ENCODE measurements around the gene HERC4.
"Not testable (repeated sequence)": the region's sequence is repeated elsewhere in the genome, so short reads cannot be mapped to it uniquely, and the experiment has no call there.

HERC4 gene

DNA sequence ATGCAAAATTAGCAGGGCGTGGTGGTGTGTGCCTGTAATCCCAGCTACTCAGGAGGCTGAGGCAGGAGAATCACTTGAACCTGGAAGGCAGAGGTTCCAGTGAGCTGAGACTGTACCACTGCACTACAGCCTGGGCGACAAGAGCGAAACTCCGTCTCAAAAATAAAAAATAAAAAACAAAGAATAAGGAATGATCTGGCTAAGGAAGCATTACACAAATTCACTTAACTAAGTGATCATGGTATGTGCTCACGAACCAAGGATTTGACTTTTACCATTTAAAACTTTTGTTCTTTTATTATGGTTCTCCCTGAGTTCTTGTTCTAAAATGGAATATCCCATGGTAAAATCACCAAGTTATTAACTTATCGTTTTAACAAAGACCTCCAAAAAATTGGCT lies 119.5 kb downstream of the HERC4 start:
- no peak for DNase-seq

DNA sequence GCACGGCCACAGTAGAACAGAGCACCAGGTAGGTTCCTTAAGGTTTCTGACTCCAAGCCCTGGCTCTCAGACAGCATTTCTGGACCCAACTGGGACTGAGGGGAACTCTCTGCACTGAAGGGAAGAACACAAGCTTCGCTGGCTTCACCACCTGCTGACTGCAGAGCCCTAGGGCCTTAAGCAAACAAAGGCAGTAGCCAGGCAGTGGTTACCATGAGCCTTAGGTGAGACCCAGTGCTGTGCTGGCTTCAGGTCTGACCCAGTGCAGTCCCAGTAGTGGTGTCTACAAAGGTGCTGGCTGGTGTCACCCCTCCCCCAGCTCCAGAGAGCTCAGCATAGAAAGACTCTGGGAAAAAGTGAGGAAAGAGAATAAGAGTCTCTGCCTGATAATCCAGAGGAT lies 131.2 kb downstream of the HERC4 start:
- DNase-seq, result peak; percentile 6

DNA sequence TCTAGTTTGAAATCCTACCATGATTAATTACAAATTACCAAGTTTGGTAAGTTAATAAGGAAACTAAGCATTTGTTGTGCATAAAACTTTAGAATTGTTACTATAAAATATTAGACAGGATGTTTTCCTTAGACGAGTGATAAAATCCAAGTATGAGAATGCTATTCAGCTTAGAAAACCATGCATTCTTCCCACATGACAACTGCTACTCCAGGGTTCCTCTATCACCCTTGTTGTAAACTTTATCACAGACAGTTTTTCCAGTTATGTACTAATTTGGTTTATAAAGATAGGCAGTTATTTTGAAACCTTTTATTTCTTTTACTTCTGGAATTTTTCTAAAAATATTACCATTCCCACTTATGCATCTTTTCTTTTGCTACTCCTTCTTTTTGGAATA lies 138.7 kb downstream of the HERC4 start:
- DNase-seq, result no peak

DNA sequence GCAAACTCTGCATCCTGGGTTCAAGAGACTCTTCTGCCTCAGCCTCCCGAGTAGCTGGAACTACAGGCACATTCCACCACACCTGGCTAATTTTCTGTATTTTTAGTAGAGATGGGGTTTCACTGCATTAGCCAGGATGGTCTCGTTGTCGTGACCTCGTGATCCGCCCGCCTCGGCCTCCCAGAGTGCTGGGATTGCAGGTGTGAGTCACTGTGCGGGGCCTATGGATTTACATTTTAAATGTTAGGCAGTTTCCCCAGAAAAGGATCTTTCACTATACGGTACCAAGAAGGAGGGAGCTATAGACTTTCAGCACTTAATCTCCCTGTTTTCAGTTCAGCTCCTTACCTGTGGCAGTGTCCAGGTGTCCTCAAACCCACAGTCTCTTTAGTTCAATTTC lies 139.9 kb downstream of the HERC4 start:
- DNase-seq, result no peak

DNA sequence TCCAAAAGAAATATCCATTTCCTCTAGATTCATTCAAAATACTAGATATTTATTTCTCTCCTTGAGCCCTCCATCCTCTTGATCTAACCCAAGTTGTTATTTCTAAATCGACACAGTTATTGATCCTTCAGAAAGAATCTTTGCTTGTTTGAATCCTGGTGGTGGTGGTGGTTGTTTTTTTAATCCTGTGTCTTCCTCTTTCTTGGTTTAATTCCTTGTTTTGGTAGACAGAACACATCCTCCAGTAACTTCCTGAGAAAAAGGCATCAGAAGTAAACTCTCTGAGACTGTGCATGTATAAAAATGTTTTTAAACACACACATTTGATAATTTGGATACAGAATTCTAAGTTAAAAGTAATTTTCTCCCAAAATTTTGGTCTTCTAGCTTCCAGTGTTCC lies 140.7 kb downstream of the HERC4 start:
- no peak for DNase-seq

DNA sequence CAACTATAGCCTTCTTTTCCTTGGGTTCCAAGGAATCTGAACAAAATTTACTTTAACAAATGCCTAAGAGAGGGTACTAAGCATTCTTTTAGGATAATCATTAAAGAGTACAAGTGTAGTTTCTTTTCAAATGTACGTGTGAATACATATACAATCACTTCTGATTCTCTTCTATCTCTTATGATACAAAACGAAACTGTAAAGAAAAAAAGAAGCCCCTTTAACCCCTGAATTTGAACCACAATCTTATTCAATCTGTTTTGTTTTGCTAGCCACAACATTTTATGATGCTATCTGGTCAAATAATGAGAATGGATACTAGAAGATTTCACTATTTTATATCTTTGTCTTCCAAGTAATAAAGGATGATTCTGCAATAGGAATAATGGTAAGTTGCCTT lies 141.9 kb downstream of the HERC4 start:
- DNase-seq, result no peak

DNA sequence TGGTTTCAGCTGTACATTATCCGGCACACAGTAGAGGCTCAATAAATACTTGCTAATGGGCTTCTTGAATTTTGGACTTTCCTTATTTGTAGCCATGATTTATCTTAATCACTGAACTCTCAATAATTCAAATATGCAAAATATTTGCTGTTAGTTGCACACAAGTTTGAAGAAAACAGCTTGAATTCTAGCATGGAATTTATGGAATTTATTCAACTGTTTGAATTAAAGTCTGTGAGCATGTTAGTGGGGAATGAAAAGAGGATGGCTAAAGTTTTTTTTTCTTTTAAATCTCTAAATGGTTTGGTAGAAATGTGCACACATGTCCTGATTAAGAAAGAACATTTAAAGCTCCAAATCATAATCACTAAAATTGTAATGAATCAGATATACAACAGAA lies 148.1 kb downstream of the HERC4 start:
- DNase-seq, result no peak

DNA sequence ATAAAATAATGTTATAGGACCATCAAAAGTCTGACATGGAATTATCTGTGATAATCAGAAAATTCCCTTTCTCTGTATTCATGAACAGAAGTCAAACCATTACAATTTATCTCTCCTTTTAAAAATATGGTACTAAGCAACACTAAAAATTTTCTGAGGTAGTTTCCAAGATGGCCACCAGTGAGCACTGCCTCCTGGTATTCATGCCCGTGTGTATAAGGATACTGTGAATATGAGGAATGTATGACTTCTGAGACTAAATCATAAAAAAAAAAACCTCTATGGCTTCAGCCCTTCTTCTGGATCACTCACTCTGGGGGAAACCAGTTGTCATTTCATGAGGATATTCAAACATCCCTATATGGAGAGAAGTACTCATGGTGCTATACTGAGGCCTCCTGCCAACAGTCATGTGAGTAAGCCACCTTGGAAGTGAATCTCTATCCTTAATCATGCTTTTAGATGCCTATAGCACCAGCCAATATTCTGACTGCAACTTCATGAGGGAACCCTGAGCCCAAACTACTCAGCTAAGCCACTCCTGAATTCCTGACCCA lies 149.6 kb downstream of the HERC4 start:
- no peak for DNase-seq

DNA sequence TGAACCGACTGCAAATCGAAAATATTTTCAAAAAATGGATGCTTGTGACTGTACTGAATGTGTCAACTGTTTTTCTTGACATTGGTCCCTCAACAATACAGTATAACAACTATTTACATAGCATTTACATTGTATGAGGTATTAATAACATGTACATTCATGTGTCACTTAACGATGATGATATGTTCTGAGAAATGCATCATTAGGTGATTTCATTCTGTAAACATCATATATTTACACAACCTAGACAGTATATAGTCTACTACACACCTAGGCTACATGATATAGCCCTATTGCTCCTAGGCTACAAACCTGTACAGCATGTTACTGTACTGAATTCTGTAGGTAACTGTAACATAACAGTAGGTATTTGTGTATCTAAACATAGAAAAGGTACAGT lies 150.9 kb downstream of the HERC4 start:
- DNase-seq, result peak; percentile 27

DNA sequence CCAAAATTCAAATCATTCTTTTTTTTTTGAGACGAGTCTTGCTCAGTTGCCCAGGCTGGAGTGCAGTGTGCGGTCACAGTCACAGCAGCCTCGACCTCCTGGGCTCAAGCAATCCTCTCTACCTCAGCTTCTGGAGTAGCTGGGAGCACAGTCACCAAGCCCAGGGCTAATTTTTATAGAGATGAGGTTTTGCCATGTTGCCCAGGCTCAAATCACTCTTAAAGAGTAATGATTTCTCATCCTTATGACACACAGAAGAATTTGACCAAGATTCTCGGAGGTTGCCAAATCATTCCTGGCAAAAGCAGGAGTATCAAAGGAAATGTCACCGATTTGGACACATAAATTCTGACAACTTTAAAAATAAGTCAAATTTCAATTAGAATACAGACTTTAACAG lies 151.5 kb downstream of the HERC4 start:
- no peak for DNase-seq

DNA sequence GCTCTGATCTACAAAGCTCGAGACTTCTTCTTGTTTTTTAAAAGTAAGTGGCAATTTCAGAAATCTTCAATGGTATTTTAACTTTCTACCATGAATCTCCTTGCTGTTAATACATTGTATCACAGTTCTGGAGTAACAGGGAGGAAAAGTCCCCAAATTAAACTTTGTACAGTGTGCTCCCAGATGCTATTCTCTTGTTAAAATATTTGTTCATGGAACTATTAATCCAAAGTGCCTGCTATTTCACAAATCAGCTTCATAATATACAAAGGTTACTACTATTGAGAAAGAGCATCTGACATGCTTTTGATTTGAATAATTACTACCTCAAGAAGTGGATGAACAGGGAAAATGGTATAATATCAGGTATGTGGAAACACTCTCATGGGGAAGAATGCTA lies 154.0 kb downstream of the HERC4 start:
- DNase-seq, result no peak

DNA sequence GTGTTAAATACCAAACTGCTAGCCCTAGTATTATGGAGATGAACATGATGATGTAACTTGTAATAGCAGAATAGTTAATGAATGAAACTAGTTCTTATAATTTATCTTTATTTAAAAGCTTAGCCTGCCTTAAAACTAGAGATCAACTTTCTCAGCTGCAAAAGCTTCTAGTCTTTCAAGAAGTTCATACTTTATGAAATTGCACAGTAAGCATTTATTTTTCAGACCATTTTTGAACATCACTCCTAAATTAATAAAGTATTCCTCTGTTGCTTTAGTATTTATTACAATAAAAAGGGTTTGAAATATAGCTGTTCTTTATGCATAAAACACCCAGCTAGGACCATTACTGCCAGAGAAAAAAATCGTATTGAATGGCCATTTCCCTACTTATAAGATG lies 157.4 kb downstream of the HERC4 start:
- DNase-seq, result no peak

DNA sequence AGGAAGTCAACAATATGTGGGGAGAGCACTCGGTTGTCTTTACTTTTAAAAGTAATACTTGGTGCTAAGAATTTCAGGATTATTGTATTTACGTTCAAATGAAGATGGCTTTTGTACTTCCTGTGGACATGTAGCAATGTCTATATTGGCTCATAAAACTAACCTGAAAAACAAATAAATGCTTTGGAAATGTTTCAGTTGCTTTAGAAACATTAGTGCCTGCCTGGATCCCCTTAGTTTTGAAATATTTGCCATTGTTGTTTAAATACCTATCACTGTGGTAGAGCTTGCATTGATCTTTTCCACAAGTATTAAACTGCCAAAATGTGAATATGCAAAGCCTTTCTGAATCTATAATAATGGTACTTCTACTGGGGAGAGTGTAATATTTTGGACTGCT lies 157.9 kb downstream of the HERC4 start:
- no peak for DNase-seq

DNA sequence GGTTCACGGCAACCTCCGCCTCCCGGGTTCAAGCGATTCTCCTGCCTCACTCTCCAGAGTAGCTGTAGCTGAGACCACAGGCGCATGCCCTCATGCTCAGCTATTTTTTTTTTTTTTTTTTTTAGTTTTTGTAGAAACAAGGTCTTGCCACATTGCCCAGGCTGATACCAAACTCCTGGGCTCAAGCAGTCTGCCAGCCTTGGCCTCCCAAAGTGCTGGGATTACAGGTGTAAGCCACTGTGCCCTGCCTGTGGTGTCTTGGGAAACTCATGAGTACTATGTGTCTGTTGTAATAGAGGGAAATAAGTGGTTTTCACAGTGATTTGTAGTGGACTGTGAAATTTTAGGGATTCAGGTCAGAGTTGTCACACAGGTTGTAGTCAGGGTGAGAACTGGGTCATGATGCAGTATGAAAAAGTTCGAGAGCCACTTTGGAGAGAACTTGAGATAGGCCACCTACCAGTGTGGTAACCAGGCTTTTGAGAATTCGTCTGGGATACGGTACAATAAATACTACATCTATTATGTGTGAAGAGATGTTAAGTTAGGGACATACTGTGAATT lies 160.2 kb downstream of the HERC4 start:
- no peak for DNase-seq

DNA sequence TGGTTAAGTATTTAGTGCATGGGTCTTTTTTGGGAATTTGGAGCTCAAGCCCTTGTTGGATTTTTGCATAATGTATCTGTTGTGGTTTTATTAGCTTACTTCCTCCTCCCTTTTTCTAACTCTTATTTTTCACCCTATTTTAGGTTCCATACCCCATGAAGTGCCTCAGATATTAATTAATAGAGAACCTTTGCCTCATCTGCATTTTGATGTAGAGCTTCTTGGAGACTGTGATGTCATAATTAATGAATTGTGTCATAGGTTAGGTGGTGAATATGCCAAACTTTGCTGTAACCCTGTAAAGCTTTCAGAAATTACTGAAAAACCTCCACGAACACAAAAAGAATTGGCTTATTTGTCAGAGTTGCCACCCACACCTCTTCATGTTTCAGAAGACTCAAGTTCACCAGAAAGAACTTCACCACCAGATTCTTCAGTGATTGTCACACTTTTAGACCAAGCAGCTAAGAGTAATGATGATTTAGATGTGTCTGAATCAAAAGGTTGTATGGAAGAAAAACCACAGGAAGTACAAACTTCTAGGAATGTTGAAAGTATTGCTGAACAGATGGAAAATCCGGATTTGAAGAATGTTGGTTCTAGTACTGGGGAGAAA lies 162.6 kb downstream of the HERC4 start:
- no peak for DNase-seq

DNA sequence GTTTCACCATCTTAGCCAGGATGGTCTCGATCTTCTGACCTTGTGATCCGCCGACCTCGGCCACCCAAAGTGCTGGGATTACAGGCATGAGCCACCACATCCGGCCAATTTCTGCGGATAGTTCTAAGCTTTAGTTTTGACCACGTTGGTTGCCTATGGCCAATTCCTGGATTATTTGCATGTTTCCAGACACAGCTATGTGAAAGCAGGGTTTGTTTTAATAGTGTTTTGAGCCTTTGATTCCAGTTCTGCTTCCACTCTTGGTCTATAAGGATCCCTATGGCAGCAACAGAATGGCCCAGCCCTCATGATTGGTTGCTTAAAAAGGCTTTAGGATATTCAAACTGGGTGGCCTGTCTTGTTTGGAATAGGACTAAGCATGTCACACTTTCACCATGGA lies 171.5 kb downstream of the HERC4 start:
- no peak for DNase-seq

DNA sequence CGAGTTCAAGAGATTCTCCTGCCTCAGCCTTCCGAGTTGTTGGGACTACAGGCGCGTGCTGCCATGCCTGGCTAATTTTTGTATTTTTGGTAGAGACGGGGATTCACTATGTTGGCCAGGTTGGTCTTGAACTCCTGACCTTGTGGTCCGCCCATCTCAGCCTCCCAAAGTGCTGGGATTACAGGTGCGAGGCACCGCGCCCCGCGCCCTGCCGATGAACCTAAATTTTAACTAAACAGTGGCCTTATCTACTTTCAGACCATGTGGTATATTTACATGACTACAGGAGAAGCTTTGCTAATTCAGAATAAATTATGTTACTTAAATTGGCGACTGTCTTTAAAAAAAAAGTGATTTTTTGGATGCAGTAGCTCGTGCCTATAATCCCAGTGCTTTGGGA lies 181.4 kb downstream of the HERC4 start:
- no peak for DNase-seq

DNA sequence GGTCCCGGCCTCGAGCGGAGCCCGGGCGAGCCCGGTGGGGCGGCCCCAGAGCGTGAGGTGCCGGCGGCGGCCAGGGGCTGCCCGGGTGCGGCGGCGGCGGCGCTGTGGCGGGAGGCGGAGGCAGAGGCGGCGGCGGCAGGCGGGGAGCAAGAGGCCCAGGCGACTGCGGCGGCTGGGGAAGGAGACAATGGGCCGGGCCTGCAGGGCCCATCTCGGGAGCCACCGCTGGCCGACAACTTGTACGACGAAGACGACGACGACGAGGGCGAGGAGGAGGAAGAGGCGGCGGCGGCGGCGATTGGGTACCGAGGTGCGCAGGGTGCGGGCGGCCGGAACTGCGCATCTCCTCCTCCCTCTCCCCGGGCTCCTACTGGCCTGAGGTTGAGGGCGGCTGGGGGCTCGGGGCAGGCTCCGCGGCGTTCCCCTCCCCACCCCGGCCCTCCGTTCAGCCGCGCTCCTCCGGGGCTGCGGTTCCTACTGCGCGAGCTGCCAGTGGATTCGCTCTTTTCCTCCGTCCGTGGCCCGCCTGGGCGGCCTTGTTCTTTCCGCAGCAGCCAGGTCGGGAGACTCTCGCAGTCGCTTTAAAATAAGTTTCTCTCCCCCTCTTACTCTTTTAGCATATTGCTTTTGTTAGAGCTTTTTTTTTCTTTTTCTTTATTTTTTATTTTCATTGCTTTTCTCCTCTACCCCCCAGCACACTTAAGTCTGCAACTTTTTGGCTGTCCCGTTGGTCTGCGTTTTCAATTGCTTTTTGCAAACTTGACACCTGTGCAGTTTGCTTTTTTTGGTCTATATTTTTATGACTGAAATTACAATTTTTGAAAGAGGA lies 190.0 kb downstream of the HERC4 start:
- peak; percentile 79 for DNase-seq

DNA sequence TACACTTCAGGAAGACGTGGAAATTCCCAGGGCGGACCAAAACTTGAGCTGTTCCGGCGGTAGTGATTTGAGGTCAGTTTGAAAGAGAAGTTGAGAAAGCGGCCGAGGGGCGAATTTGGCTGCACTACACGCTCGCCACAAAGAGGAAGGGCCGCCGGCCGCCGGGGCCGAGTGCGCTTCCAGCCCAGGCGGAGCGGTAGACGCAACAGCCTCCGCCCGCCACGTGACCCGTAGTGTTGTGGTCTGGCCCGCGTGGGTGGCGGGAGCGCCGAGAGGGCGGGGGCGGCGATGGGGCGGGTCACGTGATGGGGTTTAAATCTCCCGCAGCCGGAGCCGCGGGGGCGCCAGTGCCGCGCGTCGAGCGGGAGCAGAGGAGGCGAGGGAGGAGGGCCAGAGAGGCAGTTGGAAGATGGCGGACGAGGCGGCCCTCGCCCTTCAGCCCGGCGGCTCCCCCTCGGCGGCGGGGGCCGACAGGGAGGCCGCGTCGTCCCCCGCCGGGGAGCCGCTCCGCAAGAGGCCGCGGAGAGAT lies 190.7 kb downstream of the HERC4 start, which contains the start of gene SIRT1:
Gene SIRT1 (plus strand): TSS at position 344 of the 529 bp plus-strand sequence. CDS start 66 bp downstream, at position 410.
- peak; percentile 94 for DNase-seq

DNA sequence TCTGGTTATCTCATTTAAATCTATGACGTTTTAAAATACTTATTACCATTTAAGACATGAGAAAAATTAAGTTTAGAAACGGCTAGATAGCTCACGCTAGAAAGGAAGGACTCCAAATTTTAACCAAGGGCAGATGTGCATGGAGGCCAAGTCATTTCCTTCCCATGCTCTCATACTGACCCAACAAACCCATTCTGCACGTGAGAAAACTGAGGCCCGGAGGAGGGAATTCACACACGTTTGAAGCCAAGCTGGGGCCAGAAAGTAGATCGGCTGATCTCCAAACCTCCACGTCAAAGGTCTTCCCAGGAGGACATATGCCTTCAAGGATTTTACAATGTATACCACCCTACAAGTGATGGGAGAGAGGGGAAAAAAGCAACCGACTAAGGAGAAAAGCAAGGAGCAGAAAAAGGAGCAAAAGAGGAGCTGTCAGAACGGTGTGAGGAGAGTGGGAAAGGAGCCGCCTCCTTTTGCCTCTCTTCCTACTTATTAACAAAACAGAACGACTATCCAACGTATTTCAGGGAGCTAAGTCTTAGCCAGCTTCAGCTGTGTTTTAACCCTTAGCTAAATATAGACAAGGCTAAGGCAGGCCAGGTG lies 191.3 kb downstream of the HERC4 start:
- no peak for DNase-seq

DNA sequence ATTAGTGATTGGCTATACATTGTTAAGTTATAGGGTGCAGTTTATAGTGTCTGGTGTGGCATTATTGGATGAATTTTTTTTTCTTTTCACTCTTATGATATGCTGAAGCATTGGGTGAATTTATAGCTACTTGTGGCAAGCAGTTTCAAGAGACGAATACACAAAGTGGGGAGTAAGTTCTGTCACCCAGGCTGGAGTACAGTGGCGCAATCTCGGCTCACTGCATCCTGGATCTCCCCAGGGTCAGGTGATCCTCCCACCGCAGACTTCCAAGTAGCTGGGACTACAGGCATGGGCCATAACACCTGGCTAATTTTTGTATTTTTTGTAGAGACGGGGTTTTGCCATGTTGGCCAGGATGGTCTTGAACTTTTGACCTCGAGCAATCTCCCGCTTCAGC lies 196.9 kb downstream of the HERC4 start:
- no peak for DNase-seq

DNA sequence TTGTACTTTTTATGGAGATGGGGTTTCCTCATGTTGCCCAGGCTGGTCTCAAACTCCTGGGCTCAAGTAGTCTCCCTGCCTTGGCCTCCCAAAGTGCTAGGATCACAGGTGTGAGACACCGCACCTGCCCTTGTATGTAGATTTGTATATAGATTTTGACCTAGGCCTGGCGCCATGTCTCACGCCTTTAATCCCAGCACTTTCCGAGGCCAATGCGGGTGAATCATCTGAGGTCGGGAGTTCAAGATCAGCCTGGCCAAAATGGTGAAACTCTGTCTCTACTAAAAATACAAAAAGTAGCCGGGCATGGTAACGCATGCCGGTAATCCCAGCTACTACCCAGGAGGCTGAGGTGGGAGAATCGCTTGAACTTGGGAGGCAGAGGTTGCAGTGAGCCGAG lies 197.7 kb downstream of the HERC4 start:
- DNase-seq, result not testable (repeated sequence)
